ENCODE results near the gene SLC38A8. TPM values are rescaled to one million over a fixed set of nuclear protein-coding genes. Genes with fewer than 3 reads are reported as not detected.

Gene SLC38A8
- total RNA-seq, 4 donors from 2014 or later, result not detected

- Histone ChIP-seq H3K27ac (no peak overlapping the region), H3K27me3 (peaks cover 21% of the 10 kb centered on the region), H3K4me1 (no peaks in the 10 kb centered on the region), H3K36me3 (no peaks in the 10 kb centered on the region), H3K4me3 (no peak overlapping the region), H3K9me3 (peaks cover 0 to 14% (median 0%) of the 10 kb centered on the region in 3 donors)
- WGBS, 2 donors (ENCODE audit: low coverage in 1 of 2), result 71 to 89% methylated on average over 5 to 6 of the region's 25 CpGs
- TF ChIP-seq, protein P1, sequence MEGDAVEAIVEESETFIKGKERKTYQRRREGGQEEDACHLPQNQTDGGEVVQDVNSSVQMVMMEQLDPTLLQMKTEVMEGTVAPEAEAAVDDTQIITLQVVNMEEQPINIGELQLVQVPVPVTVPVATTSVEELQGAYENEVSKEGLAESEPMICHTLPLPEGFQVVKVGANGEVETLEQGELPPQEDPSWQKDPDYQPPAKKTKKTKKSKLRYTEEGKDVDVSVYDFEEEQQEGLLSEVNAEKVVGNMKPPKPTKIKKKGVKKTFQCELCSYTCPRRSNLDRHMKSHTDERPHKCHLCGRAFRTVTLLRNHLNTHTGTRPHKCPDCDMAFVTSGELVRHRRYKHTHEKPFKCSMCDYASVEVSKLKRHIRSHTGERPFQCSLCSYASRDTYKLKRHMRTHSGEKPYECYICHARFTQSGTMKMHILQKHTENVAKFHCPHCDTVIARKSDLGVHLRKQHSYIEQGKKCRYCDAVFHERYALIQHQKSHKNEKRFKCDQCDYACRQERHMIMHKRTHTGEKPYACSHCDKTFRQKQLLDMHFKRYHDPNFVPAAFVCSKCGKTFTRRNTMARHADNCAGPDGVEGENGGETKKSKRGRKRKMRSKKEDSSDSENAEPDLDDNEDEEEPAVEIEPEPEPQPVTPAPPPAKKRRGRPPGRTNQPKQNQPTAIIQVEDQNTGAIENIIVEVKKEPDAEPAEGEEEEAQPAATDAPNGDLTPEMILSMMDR (IDR thresholded peaks at IDR 0.05), result no peak
- no peak for TF ChIP-seq POLR2AphosphoS5 (IDR thresholded peaks at IDR 0.05)
- no peak for TF ChIP-seq POLR2A (IDR thresholded peaks at IDR 0.05)
- TF ChIP-seq EP300 (IDR thresholded peaks at IDR 0.05), result no peak
- no peak for ATAC-seq
Measured at GRCh38 chr16:84033251-84034195, 9.1 kb downstream of the SLC38A8 start.

DNA sequence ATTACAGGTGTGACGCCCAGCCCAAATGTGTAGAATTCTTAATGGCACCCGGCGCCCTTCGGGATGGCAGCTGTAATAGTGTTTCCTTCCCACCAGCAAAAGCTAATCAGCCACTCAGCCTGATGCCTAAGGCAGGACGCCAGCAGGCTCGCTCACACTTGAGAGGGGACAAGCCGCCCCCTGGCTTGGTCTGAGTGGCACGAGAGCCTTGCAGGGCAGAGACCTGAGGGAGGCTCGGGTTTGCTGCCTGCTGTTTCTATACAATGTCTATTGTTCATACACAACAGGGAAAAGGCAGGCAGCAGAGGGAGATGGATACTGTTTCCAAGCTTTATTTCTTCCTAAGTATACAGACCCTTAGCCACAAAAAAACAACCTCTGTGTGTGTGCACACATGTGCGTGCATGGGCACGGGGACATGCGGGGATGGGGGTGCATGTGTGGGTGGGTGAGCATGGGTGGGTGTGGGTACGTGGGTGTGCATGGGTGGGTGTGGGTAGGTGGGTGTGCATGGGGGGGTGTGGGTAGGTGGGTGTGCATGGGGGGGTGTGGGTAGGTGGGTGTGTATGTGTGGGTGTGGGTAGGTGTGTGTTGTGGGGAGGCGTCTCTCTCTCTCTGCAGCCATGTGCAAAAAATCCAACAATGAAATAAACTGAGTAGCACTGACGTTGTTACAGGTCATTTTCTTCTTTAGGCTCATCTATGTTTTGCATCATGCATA is 10.0 kb downstream of the SLC38A8 start:
- TF ChIP-seq POLR2A (IDR thresholded peaks at IDR 0.05), result no peak
- Histone ChIP-seq H3K27me3 (peaks cover 16% of the 10 kb centered on the region), H3K4me1 (no peaks in the 10 kb centered on the region), H3K9me3 (peaks cover 0 to 14% (median 0%) of the 10 kb centered on the region in 3 donors), H3K36me3 (no peaks in the 10 kb centered on the region), H3K4me3 (no peak overlapping the region), H3K27ac (no peak overlapping the region)
- 47 to 75% methylated on average over 4 to 7 of the region's 15 CpGs for WGBS, 2 donors (ENCODE audit: low coverage in 1 of 2)
- no peak for ATAC-seq

- ATAC-seq, result peak; percentile 19
- TF ChIP-seq EP300 (IDR thresholded peaks at IDR 0.05) (no peak), POLR2AphosphoS5 (IDR thresholded peaks at IDR 0.05) (no peak)
- TF ChIP-seq, protein P1 (IDR thresholded peaks at IDR 0.05), result no peak
- Histone ChIP-seq H3K9me3 (peaks cover 0 to 11% (median 0%) of the 10 kb centered on the region in 3 donors), H3K27ac (no peak overlapping the region), H3K36me3 (no peaks in the 10 kb centered on the region), H3K27me3 (peaks cover 9% of the 10 kb centered on the region), H3K4me3 (no peak overlapping the region), H3K4me1 (no peaks in the 10 kb centered on the region)
- WGBS, 2 donors (ENCODE audit: low coverage in 1 of 2), result no CpG with 5 or more reads among the region's 17 CpGs
Measured at GRCh38 chr16:84031556-84031955, 11.0 kb downstream of the SLC38A8 start.

DNA sequence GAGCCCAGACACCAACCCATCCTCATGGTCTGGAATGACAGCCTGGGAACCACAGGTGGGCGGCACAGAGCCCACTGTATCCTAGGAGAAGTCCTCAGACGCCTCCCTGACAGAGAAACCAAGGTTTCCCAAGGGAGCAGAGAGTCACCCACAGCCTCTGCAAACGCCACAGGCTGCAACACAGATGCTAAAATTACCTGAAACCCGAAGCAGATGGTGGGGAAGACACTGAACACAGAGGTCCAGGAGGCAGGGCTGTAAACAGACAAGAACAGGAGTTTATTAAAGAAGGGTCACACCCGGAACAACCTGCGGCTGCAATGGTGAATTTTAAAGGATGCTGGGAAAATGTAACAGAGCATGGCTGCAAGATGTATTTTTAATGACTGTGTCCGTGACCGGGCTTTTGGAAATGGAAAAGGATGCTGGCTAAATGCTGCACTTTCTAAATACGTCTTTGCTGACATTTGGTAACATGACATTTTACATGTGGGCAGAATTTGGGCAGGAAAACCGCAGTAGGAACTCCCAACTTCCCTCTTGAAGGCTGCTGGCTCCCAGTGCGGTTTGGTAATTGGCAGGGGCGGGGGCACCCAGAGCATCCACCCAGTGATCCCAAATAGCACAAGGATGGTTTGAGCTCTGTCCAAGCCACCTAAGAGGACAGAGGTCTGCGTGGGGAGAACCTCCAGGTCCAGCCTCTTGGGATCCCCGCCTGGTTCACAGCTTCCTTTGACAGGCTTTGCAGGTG is 13.1 kb downstream of the SLC38A8 start:
- WGBS, 2 donors (ENCODE audit: low coverage in 1 of 2), result 70 to 75% methylated on average over 2 to 10 of the region's 14 CpGs
- ATAC-seq, result no peak
- H3K36me3 ChIP-seq, result no peaks in the 10 kb centered on the region
- H3K4me3 ChIP-seq, result no peak overlapping the region
- H3K4me1 ChIP-seq, result no peaks in the 10 kb centered on the region
- H3K9me3 ChIP-seq, result no peaks in the 10 kb centered on the region
- no peak for TF ChIP-seq POLR2AphosphoS5 (IDR thresholded peaks at IDR 0.05)
- TF ChIP-seq POLR2A (IDR thresholded peaks at IDR 0.05), result no peak
- no peak for TF ChIP-seq EP300 (IDR thresholded peaks at IDR 0.05)
- TF ChIP-seq, protein P1 (IDR thresholded peaks at IDR 0.05), result no peak
- H3K27ac ChIP-seq, result no peak overlapping the region
- peaks cover 9% of the 10 kb centered on the region for H3K27me3 ChIP-seq

DNA sequence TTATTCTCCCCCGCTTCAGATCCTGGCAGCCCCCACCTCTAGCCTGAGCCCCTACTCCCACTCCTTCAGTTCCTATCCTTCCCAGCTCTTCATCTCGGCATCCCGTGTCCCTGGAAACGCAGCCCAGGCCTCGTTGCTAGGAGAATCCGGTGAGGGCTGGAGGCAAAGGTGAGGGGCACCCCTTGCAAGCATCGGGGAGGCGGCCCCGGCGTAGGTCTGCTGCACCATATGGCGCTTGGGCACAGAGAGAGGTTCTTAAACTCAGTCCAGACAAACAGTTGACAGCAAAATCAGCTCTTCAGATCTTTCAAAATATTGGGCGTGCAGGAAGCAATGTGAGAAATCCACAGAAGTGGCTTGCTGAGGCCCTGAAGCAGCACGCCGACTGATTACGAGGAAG is 15.0 kb downstream of the SLC38A8 start:
- Histone ChIP-seq H3K27ac (no peak overlapping the region), H3K9me3 (no peaks in the 10 kb centered on the region), H3K36me3 (no peaks in the 10 kb centered on the region), H3K4me3 (no peak overlapping the region), H3K27me3 (no peaks in the 10 kb centered on the region), H3K4me1 (no peaks in the 10 kb centered on the region)
- 68 to 70% methylated on average over 2 to 4 of the region's 15 CpGs for WGBS, 2 donors (ENCODE audit: low coverage in 1 of 2)
- TF ChIP-seq POLR2AphosphoS5 (IDR thresholded peaks at IDR 0.05) (no peak), EP300 (IDR thresholded peaks at IDR 0.05) (no peak), POLR2A (IDR thresholded peaks at IDR 0.05) (no peak)
- TF ChIP-seq, protein P1 (IDR thresholded peaks at IDR 0.05), result no peak
- ATAC-seq, result no peak
